Fibroblast of upper back skin (primary cell): Measurements from ENCODE around the gene SLC44A1.

Experiments
- DNase-seq: peaks from one replicate; pipeline ENCODE4 v3.0.0-alpha.2; 2013

SLC44A1 gene

GRCh38 chr9:105244003-105244733 lies at the start of gene SLC44A1:
Gene SLC44A1 (plus strand): TSS chr9:105244651. CDS start chr9:105244869, 218 bp downstream.
- peak; percentile 95 for DNase-seq

GRCh38 chr9:105195259-105195658 lies 49.2 kb upstream of the SLC44A1 start:
- no peak for DNase-seq

GRCh38 chr9:105198023-105198422 lies 46.4 kb upstream of the SLC44A1 start:
- no peak for DNase-seq

- DNase-seq, result peak; percentile 55
Measured at GRCh38 chr9:105198865-105199264, 45.6 kb upstream of the SLC44A1 start.

GRCh38 chr9:105204416-105204815 lies 40.0 kb upstream of the SLC44A1 start:
- DNase-seq, result peak; percentile 19

- DNase-seq, result peak; percentile 93
Measured at GRCh38 chr9:105205787-105206495, 38.5 kb upstream of the SLC44A1 start.

GRCh38 chr9:105206496-105206820 lies 38.0 kb upstream of the SLC44A1 start:
- no peak for DNase-seq

GRCh38 chr9:105206821-105207699 lies 37.4 kb upstream of the SLC44A1 start:
- DNase-seq, result peak; percentile 10

- peak; percentile 72 for DNase-seq
Measured at GRCh38 chr9:105216440-105217178, 27.8 kb upstream of the SLC44A1 start.

- no peak for DNase-seq
Measured at GRCh38 chr9:105218673-105219072, 25.8 kb upstream of the SLC44A1 start.

GRCh38 chr9:105219291-105219805 lies 25.1 kb upstream of the SLC44A1 start:
- DNase-seq, result peak; percentile 59

- DNase-seq, result no peak
Measured at GRCh38 chr9:105220451-105220850, 24.0 kb upstream of the SLC44A1 start.

- DNase-seq, result no peak
Measured at GRCh38 chr9:105223544-105224140, 20.8 kb upstream of the SLC44A1 start.

GRCh38 chr9:105226055-105226454 lies 18.4 kb upstream of the SLC44A1 start:
- DNase-seq, result no peak

GRCh38 chr9:105232207-105232606 lies 12.2 kb upstream of the SLC44A1 start:
- DNase-seq, result peak; percentile 41

GRCh38 chr9:105233873-105234272 lies 10.6 kb upstream of the SLC44A1 start:
- DNase-seq, result peak; percentile 55

- DNase-seq, result no peak
Measured at GRCh38 chr9:105236261-105236660, 8.2 kb upstream of the SLC44A1 start.

- DNase-seq, result no peak
Measured at GRCh38 chr9:105237246-105237645, 7.2 kb upstream of the SLC44A1 start.

GRCh38 chr9:105238302-105238701 lies 6.1 kb upstream of the SLC44A1 start:
- no peak for DNase-seq

- DNase-seq, result no peak
Measured at GRCh38 chr9:105241356-105242043, 3.0 kb upstream of the SLC44A1 start.

GRCh38 chr9:105242062-105242461 lies 2.4 kb upstream of the SLC44A1 start:
- DNase-seq, result no peak
